WTC11 (cell line): ENCODE results near the gene SDHC.
A peak's percentile ranks its signal among the peaks of the same experiment; 100 is the strongest.

ENCODE experiments used
- ARID4B ChIP-seq: sonication (generic); formaldehyde crosslinking; IDR thresholded peaks from 2 replicates; pipeline ENCODE4 v1.8.0; 2023; ENCODE audit warnings: missing genetic modification reagents, mild to moderate bottlenecking, borderline replicate concordance
- ATF1 ChIP-seq: sonication (generic); formaldehyde crosslinking; IDR thresholded peaks from 2 replicates; pipeline ENCODE4 v1.8.1; 2023; ENCODE audit warnings: mild to moderate bottlenecking, moderate library complexity, missing genetic modification reagents
- ATF2 ChIP-seq: sonication (generic); formaldehyde crosslinking; IDR thresholded peaks from 2 replicates; pipeline ENCODE4 v1.8.1; 2022; ENCODE audit warnings: low read depth, missing genetic modification reagents, borderline replicate concordance
- CREM ChIP-seq: sonication (generic); formaldehyde crosslinking; IDR thresholded peaks from 2 replicates; pipeline ENCODE4 v1.8.1; 2022; ENCODE audit warnings: mild to moderate bottlenecking, missing genetic modification reagents, moderate library complexity
- CTCF ChIP-seq: fragments of 200-600 bp; IDR thresholded peaks from 2 replicates; pipeline ENCODE4 v1.8.0; 2022; ENCODE audit warnings: antibody characterized with exemption
- E2F4 ChIP-seq: sonication (generic); formaldehyde crosslinking; IDR thresholded peaks from 2 replicates; pipeline ENCODE4 v1.8.1; 2022; ENCODE audit warnings: low read depth, mild to moderate bottlenecking, moderate library complexity, missing genetic modification reagents, borderline replicate concordance
- ELF4 ChIP-seq: sonication (generic); formaldehyde crosslinking; IDR thresholded peaks from 2 replicates; pipeline ENCODE4 v1.8.1; 2022; ENCODE audit warnings: low read depth, mild to moderate bottlenecking, moderate library complexity, missing genetic modification reagents
- IRF1 ChIP-seq: sonication (generic); formaldehyde crosslinking; IDR thresholded peaks from 2 replicates; pipeline ENCODE4 v1.8.0; 2023; ENCODE audit warnings: missing genetic modification reagents
- JAZF1 ChIP-seq: fragments of 250-450 bp; sonication (Bioruptor Pico); IDR thresholded peaks from 2 replicates; pipeline ENCODE4 v1.9.0; 2021; ENCODE audit warnings: moderate library complexity, mild to moderate bottlenecking, inconsistent platforms
- PREB ChIP-seq: sonication (generic); formaldehyde crosslinking; IDR thresholded peaks from 2 replicates; pipeline ENCODE4 v1.8.1; 2022; ENCODE audit warnings: mild to moderate bottlenecking, missing genetic modification reagents, moderate library complexity, borderline replicate concordance
- SMAD4 ChIP-seq: sonication (generic); formaldehyde crosslinking; IDR thresholded peaks from 2 replicates; pipeline ENCODE4 v1.8.0; 2022; ENCODE audit warnings: mild to moderate bottlenecking, missing genetic modification reagents
- USF2 ChIP-seq: sonication (generic); formaldehyde crosslinking; IDR thresholded peaks from 2 replicates; pipeline ENCODE4 v1.8.1; 2023; ENCODE audit warnings: mild to moderate bottlenecking, missing genetic modification reagents, moderate library complexity

- no peak for TF ChIP-seq CTCF
- no peak for TF ChIP-seq ARID4B (CRISPR knock-in tag)
- no peak for TF ChIP-seq ATF2 (CRISPR knock-in tag)
- TF ChIP-seq E2F4 (CRISPR knock-in tag), result no peak
- TF ChIP-seq CREM (CRISPR knock-in tag), result peak; percentile 94
- peak; percentile 93 for TF ChIP-seq USF2 (CRISPR knock-in tag)
- TF ChIP-seq SMAD4 (CRISPR knock-in tag), result no peak
- no peak for TF ChIP-seq IRF1
- TF ChIP-seq ELF4 (CRISPR knock-in tag), result no peak
- no peak for TF ChIP-seq ATF1 (CRISPR knock-in tag)
- no peak for TF ChIP-seq JAZF1 (CRISPR knock-in tag)
- TF ChIP-seq PREB (CRISPR knock-in tag), result no peak
These were observed at the start of gene SDHC for GRCh38 chr1:161314201-161314981.
